H9 (cell line): ENCODE data around the gene TRIM51. TPM values are rescaled to one million over a fixed set of nuclear protein-coding genes. Genes with fewer than 3 reads are reported as not detected.

Source experiments
- DNase-seq: peaks from one replicate; pipeline ENCODE4 v3.0.0-alpha.2; 2017
- H2AFZ ChIP-seq: one replicate; pipeline ENCODE4 v1.6.1; 2013; ENCODE audit warnings: mild to moderate bottlenecking, low read length, control low read depth, moderate library complexity
- H2AK5ac ChIP-seq: 2 replicates; pipeline ENCODE4 v1.6.1; 2013; ENCODE audit warnings: low read length, control low read depth, mixed read lengths; ENCODE audit not compliant: insufficient read length
- H2BK120ac ChIP-seq: one replicate; pipeline ENCODE4 v1.6.1; 2013; ENCODE audit warnings: low read depth, mild to moderate bottlenecking, low read length, control low read depth, inconsistent platforms; ENCODE audit not compliant: poor library complexity, severe bottlenecking
- H2BK12ac ChIP-seq: 2 replicates; pipeline ENCODE4 v1.6.1; 2013; ENCODE audit warnings: low read length, control low read depth, mixed read lengths, low read depth; ENCODE audit not compliant: insufficient read length
- H2BK15ac ChIP-seq: 2 replicates; pipeline ENCODE4 v1.6.1; 2013; ENCODE audit warnings: low read depth, low read length, control low read depth
- H2BK20ac ChIP-seq: one replicate; pipeline ENCODE4 v1.6.1; 2013; ENCODE audit warnings: low read depth, mild to moderate bottlenecking, low read length, control low read depth, inconsistent platforms; ENCODE audit not compliant: poor library complexity, severe bottlenecking
- H2BK5ac ChIP-seq: 2 replicates; pipeline ENCODE4 v1.6.1; 2013; ENCODE audit warnings: low read length, control low read depth, mixed read lengths; ENCODE audit not compliant: insufficient read length
- H3K14ac ChIP-seq: 2 replicates; pipeline ENCODE4 v1.6.1; 2013; ENCODE audit warnings: low read length, control low read depth; ENCODE audit not compliant: insufficient read depth
- H3K18ac ChIP-seq: 2 replicates; pipeline ENCODE4 v1.6.1; 2013; ENCODE audit warnings: low read depth, mild to moderate bottlenecking, mixed read lengths, low read length, control low read depth; ENCODE audit not compliant: insufficient read length
- H3K23ac ChIP-seq: 2 replicates; pipeline ENCODE4 v1.6.1; 2013; ENCODE audit warnings: low read length, control low read depth, mixed read lengths, low read depth; ENCODE audit not compliant: insufficient read length
- H3K23me2 ChIP-seq: 2 replicates; pipeline ENCODE4 v1.6.1; 2013; ENCODE audit warnings: low read depth, mild to moderate bottlenecking, mixed read lengths, low read length, control low read depth; ENCODE audit not compliant: insufficient read length, poor library complexity, severe bottlenecking
- H3K27ac ChIP-seq: 2 replicates; pipeline ENCODE4 v1.5.1; 2013; ENCODE audit warnings: low read length, control low read depth, mixed read lengths, low read depth; ENCODE audit not compliant: insufficient read length
- H3K27me3 ChIP-seq: 2 replicates; pipeline ENCODE4 v1.6.1; 2013; ENCODE audit warnings: low read length, control low read depth, inconsistent platforms; ENCODE audit not compliant: insufficient read depth
- H3K4ac ChIP-seq: 2 replicates; pipeline ENCODE4 v1.6.1; 2013; ENCODE audit warnings: low read depth, mild to moderate bottlenecking, control low read depth, inconsistent platforms, low read length, moderate library complexity
- H3K4me1 ChIP-seq: 2 replicates; pipeline ENCODE4 v1.6.1; 2013; ENCODE audit warnings: low read length, control low read depth, inconsistent platforms; ENCODE audit not compliant: insufficient read depth
- H3K4me2 ChIP-seq: 2 replicates; pipeline ENCODE4 v1.6.1; 2013; ENCODE audit warnings: low read length, control low read depth, mixed read lengths; ENCODE audit not compliant: insufficient read length, insufficient read depth
- H3K56ac ChIP-seq: 2 replicates; pipeline ENCODE4 v1.6.1; 2013; ENCODE audit warnings: low read depth, mild to moderate bottlenecking, mixed read lengths, low read length, control low read depth; ENCODE audit not compliant: insufficient read length
- H3K79me1 ChIP-seq: 2 replicates; pipeline ENCODE4 v1.6.1; 2013; ENCODE audit warnings: low read depth, mild to moderate bottlenecking, moderate library complexity, low read length, control low read depth, inconsistent platforms; ENCODE audit not compliant: insufficient read depth, poor library complexity, severe bottlenecking
- H3K79me2 ChIP-seq: 2 replicates; pipeline ENCODE4 v1.6.1; 2013; ENCODE audit warnings: low read length, control low read depth, inconsistent platforms; ENCODE audit not compliant: insufficient read depth
- H3K9ac ChIP-seq: 2 replicates; pipeline ENCODE4 v1.6.1; 2013; ENCODE audit warnings: low read length, control low read depth, mixed read lengths; ENCODE audit not compliant: insufficient read length; ENCODE audit errors: extremely low read depth
- H3K9me3 ChIP-seq: one replicate; pipeline ENCODE4 v1.6.1; 2013; ENCODE audit warnings: low read depth, low read length, inconsistent platforms; ENCODE audit not compliant: control insufficient read depth
- H3T11ph ChIP-seq: one replicate; pipeline ENCODE4 v1.6.1; 2013; ENCODE audit warnings: mild to moderate bottlenecking, low read length, control low read depth, inconsistent platforms
- H4K20me1 ChIP-seq: one replicate; pipeline ENCODE4 v1.6.1; 2013; ENCODE audit not compliant: control insufficient read depth, insufficient read length, insufficient read depth
- H4K5ac ChIP-seq: 2 replicates; pipeline ENCODE4 v1.6.1; 2013; ENCODE audit warnings: low read depth, mild to moderate bottlenecking, mixed read lengths, low read length, control low read depth; ENCODE audit not compliant: insufficient read length
- H4K8ac ChIP-seq: replicated peaks from 2 replicates; pipeline ENCODE4 v1.6.1; 2013; ENCODE audit warnings: low read length, control low read depth, mixed read lengths, low read depth; ENCODE audit not compliant: insufficient read length
- H4K91ac ChIP-seq: 2 replicates; pipeline ENCODE4 v1.6.1; 2013; ENCODE audit warnings: low read depth, mild to moderate bottlenecking, moderate library complexity, mixed read lengths, low read length, control low read depth; ENCODE audit not compliant: insufficient read length
- H3K27ac Mint-ChIP-seq, 3 experiments: 2 replicates in 2 of 3; 3 replicates in 1 of 3; pipeline ENCODE4 v1.8.0; 2020 to 2021; ENCODE audit warnings: mixed read lengths in 3 of 3, mild to moderate bottlenecking in 1 of 3, moderate library complexity in 1 of 3
- H3K27me3 Mint-ChIP-seq: 2 replicates; pipeline ENCODE4 v1.8.0; 2021; ENCODE audit warnings: low read depth, mild to moderate bottlenecking, moderate library complexity, mixed read lengths
- H3K36me3 Mint-ChIP-seq, 3 experiments: 2 replicates in 2 of 3; 3 replicates in 1 of 3; pipeline ENCODE4 v1.8.0; 2020 to 2021; ENCODE audit warnings: low read depth in 3 of 3, mixed read lengths in 3 of 3; ENCODE audit not compliant: insufficient read depth in 1 of 3
- H3K4me1 Mint-ChIP-seq, 2 experiments: 2 replicates each; pipeline ENCODE4 v1.8.0; 2020; ENCODE audit warnings: mixed read lengths in 2 of 2
- H3K4me3 Mint-ChIP-seq, 2 experiments: 2 replicates in 1 of 2; 3 replicates in 1 of 2; pipeline ENCODE4 v1.8.0; 2020 to 2021; ENCODE audit warnings: mild to moderate bottlenecking in 2 of 2, mixed read lengths in 2 of 2, moderate library complexity in 1 of 2
- H3K9me3 Mint-ChIP-seq, 2 experiments: 2 replicates in 1 of 2; 3 replicates in 1 of 2; pipeline ENCODE4 v1.8.0; 2020; ENCODE audit warnings: mild to moderate bottlenecking in 2 of 2, mixed read lengths in 2 of 2, moderate library complexity in 1 of 2
- total RNA-seq: library from RNA; stranded (reverse); gene quantifications from 2 replicates; pipeline ENCODE4 v1.2.1, GENCODE V29; 2021
- TF ChIP-seq, protein P1 (sequence below): fragments of 200-600 bp; sonication (generic); conservative IDR thresholded peaks from 3 replicates; pipeline ENCODE4 v1.8.0; 2021; ENCODE audit warnings: antibody characterized with exemption, mild to moderate bottlenecking

TRIM51 gene
- total RNA-seq, 1 experiment from 2014 or later, result not detected

GRCh38 chr11:55849037-55849436, 34.1 kb upstream of the TRIM51 start:
- Histone ChIP-seq H3K9me3 (peaks cover 56% of the 10 kb centered on the region), H3K23ac (no peak overlapping the region), H3K4me2 (no peak overlapping the region), H3K79me1 (no peaks in the 10 kb centered on the region), H2BK12ac (no peak overlapping the region), H3K79me2 (no peaks in the 10 kb centered on the region), H4K8ac (no peak overlapping the region), H3K18ac (no peak overlapping the region), H2AK5ac (no peak overlapping the region), H3K14ac (no peak overlapping the region), H3K56ac (no peak overlapping the region), H2AFZ (no peak overlapping the region), H3K4me1 (no peaks in the 10 kb centered on the region), H4K91ac (no peak overlapping the region), H3K9ac (no peak overlapping the region), H3T11ph (no peak overlapping the region), H2BK120ac (no peak overlapping the region), H2BK5ac (no peak overlapping the region), H4K20me1 (no peaks in the 10 kb centered on the region), H3K4ac (no peak overlapping the region), H3K27ac (no peak overlapping the region), H2BK15ac (no peak overlapping the region), H3K23me2 (no peaks in the 10 kb centered on the region), H3K27me3 (no peaks in the 10 kb centered on the region), H4K5ac (no peak overlapping the region), H2BK20ac (no peak overlapping the region)
- TF ChIP-seq, protein P1, sequence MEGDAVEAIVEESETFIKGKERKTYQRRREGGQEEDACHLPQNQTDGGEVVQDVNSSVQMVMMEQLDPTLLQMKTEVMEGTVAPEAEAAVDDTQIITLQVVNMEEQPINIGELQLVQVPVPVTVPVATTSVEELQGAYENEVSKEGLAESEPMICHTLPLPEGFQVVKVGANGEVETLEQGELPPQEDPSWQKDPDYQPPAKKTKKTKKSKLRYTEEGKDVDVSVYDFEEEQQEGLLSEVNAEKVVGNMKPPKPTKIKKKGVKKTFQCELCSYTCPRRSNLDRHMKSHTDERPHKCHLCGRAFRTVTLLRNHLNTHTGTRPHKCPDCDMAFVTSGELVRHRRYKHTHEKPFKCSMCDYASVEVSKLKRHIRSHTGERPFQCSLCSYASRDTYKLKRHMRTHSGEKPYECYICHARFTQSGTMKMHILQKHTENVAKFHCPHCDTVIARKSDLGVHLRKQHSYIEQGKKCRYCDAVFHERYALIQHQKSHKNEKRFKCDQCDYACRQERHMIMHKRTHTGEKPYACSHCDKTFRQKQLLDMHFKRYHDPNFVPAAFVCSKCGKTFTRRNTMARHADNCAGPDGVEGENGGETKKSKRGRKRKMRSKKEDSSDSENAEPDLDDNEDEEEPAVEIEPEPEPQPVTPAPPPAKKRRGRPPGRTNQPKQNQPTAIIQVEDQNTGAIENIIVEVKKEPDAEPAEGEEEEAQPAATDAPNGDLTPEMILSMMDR, result no peak
- no peak for DNase-seq
- Mint-ChIP-seq H3K4me3 (no peak overlapping the region), H3K27ac (no peak overlapping the region), H3K36me3 (peaks cover 4 to 23% (median 5%) of the 10 kb centered on the region in 3 experiments; a peak in 5 of 7 replicates), H3K4me1 (no peaks in the 10 kb centered on the region), H3K27me3 (peaks cover 2% of the 10 kb centered on the region; the same call in 1 of the 2 replicates), H3K9me3 (peaks cover 80 to 89% of the 10 kb centered on the region in 2 experiments)
